H9 (cell line): ENCODE measurements around the gene CCDC92. TPM values are rescaled to one million over a fixed set of nuclear protein-coding genes. Genes with fewer than 3 reads are reported as not detected.

Experiments used
- DNase-seq: peaks from one replicate; pipeline ENCODE4 v3.0.0-alpha.2; 2017
- H2AFZ ChIP-seq: one replicate; pipeline ENCODE4 v1.6.1; 2013; ENCODE audit warnings: mild to moderate bottlenecking, low read length, control low read depth, moderate library complexity
- H2AK5ac ChIP-seq: 2 replicates; pipeline ENCODE4 v1.6.1; 2013; ENCODE audit warnings: low read length, control low read depth, mixed read lengths; ENCODE audit not compliant: insufficient read length
- H2BK120ac ChIP-seq: one replicate; pipeline ENCODE4 v1.6.1; 2013; ENCODE audit warnings: low read depth, mild to moderate bottlenecking, low read length, control low read depth, inconsistent platforms; ENCODE audit not compliant: poor library complexity, severe bottlenecking
- H2BK12ac ChIP-seq: 2 replicates; pipeline ENCODE4 v1.6.1; 2013; ENCODE audit warnings: low read length, control low read depth, mixed read lengths, low read depth; ENCODE audit not compliant: insufficient read length
- H2BK15ac ChIP-seq: 2 replicates; pipeline ENCODE4 v1.6.1; 2013; ENCODE audit warnings: low read depth, low read length, control low read depth
- H2BK20ac ChIP-seq: one replicate; pipeline ENCODE4 v1.6.1; 2013; ENCODE audit warnings: low read depth, mild to moderate bottlenecking, low read length, control low read depth, inconsistent platforms; ENCODE audit not compliant: poor library complexity, severe bottlenecking
- H2BK5ac ChIP-seq: 2 replicates; pipeline ENCODE4 v1.6.1; 2013; ENCODE audit warnings: low read length, control low read depth, mixed read lengths; ENCODE audit not compliant: insufficient read length
- H3K14ac ChIP-seq: 2 replicates; pipeline ENCODE4 v1.6.1; 2013; ENCODE audit warnings: low read length, control low read depth; ENCODE audit not compliant: insufficient read depth
- H3K18ac ChIP-seq: 2 replicates; pipeline ENCODE4 v1.6.1; 2013; ENCODE audit warnings: low read depth, mild to moderate bottlenecking, mixed read lengths, low read length, control low read depth; ENCODE audit not compliant: insufficient read length
- H3K23ac ChIP-seq: 2 replicates; pipeline ENCODE4 v1.6.1; 2013; ENCODE audit warnings: low read length, control low read depth, mixed read lengths, low read depth; ENCODE audit not compliant: insufficient read length
- H3K23me2 ChIP-seq: 2 replicates; pipeline ENCODE4 v1.6.1; 2013; ENCODE audit warnings: low read depth, mild to moderate bottlenecking, mixed read lengths, low read length, control low read depth; ENCODE audit not compliant: insufficient read length, poor library complexity, severe bottlenecking
- H3K27ac ChIP-seq: 2 replicates; pipeline ENCODE4 v1.5.1; 2013; ENCODE audit warnings: low read length, control low read depth, mixed read lengths, low read depth; ENCODE audit not compliant: insufficient read length
- H3K27me3 ChIP-seq: 2 replicates; pipeline ENCODE4 v1.6.1; 2013; ENCODE audit warnings: low read length, control low read depth, inconsistent platforms; ENCODE audit not compliant: insufficient read depth
- H3K4ac ChIP-seq: 2 replicates; pipeline ENCODE4 v1.6.1; 2013; ENCODE audit warnings: low read depth, mild to moderate bottlenecking, control low read depth, inconsistent platforms, low read length, moderate library complexity
- H3K4me1 ChIP-seq: 2 replicates; pipeline ENCODE4 v1.6.1; 2013; ENCODE audit warnings: low read length, control low read depth, inconsistent platforms; ENCODE audit not compliant: insufficient read depth
- H3K4me2 ChIP-seq: 2 replicates; pipeline ENCODE4 v1.6.1; 2013; ENCODE audit warnings: low read length, control low read depth, mixed read lengths; ENCODE audit not compliant: insufficient read length, insufficient read depth
- H3K56ac ChIP-seq: 2 replicates; pipeline ENCODE4 v1.6.1; 2013; ENCODE audit warnings: low read depth, mild to moderate bottlenecking, mixed read lengths, low read length, control low read depth; ENCODE audit not compliant: insufficient read length
- H3K79me1 ChIP-seq: 2 replicates; pipeline ENCODE4 v1.6.1; 2013; ENCODE audit warnings: low read depth, mild to moderate bottlenecking, moderate library complexity, low read length, control low read depth, inconsistent platforms; ENCODE audit not compliant: insufficient read depth, poor library complexity, severe bottlenecking
- H3K79me2 ChIP-seq: 2 replicates; pipeline ENCODE4 v1.6.1; 2013; ENCODE audit warnings: low read length, control low read depth, inconsistent platforms; ENCODE audit not compliant: insufficient read depth
- H3K9ac ChIP-seq: 2 replicates; pipeline ENCODE4 v1.6.1; 2013; ENCODE audit warnings: low read length, control low read depth, mixed read lengths; ENCODE audit not compliant: insufficient read length; ENCODE audit errors: extremely low read depth
- H3K9me3 ChIP-seq: one replicate; pipeline ENCODE4 v1.6.1; 2013; ENCODE audit warnings: low read depth, low read length, inconsistent platforms; ENCODE audit not compliant: control insufficient read depth
- H3T11ph ChIP-seq: one replicate; pipeline ENCODE4 v1.6.1; 2013; ENCODE audit warnings: mild to moderate bottlenecking, low read length, control low read depth, inconsistent platforms
- H4K20me1 ChIP-seq: one replicate; pipeline ENCODE4 v1.6.1; 2013; ENCODE audit not compliant: control insufficient read depth, insufficient read length, insufficient read depth
- H4K5ac ChIP-seq: 2 replicates; pipeline ENCODE4 v1.6.1; 2013; ENCODE audit warnings: low read depth, mild to moderate bottlenecking, mixed read lengths, low read length, control low read depth; ENCODE audit not compliant: insufficient read length
- H4K8ac ChIP-seq: replicated peaks from 2 replicates; pipeline ENCODE4 v1.6.1; 2013; ENCODE audit warnings: low read length, control low read depth, mixed read lengths, low read depth; ENCODE audit not compliant: insufficient read length
- H4K91ac ChIP-seq: 2 replicates; pipeline ENCODE4 v1.6.1; 2013; ENCODE audit warnings: low read depth, mild to moderate bottlenecking, moderate library complexity, mixed read lengths, low read length, control low read depth; ENCODE audit not compliant: insufficient read length
- H3K27ac Mint-ChIP-seq, 3 experiments: 2 replicates in 2 of 3; 3 replicates in 1 of 3; pipeline ENCODE4 v1.8.0; 2020 to 2021; ENCODE audit warnings: mixed read lengths in 3 of 3, mild to moderate bottlenecking in 1 of 3, moderate library complexity in 1 of 3
- H3K27me3 Mint-ChIP-seq: 2 replicates; pipeline ENCODE4 v1.8.0; 2021; ENCODE audit warnings: low read depth, mild to moderate bottlenecking, moderate library complexity, mixed read lengths
- H3K36me3 Mint-ChIP-seq, 3 experiments: 2 replicates in 2 of 3; 3 replicates in 1 of 3; pipeline ENCODE4 v1.8.0; 2020 to 2021; ENCODE audit warnings: low read depth in 3 of 3, mixed read lengths in 3 of 3; ENCODE audit not compliant: insufficient read depth in 1 of 3
- H3K4me1 Mint-ChIP-seq, 2 experiments: 2 replicates each; pipeline ENCODE4 v1.8.0; 2020; ENCODE audit warnings: mixed read lengths in 2 of 2
- H3K4me3 Mint-ChIP-seq, 2 experiments: 2 replicates in 1 of 2; 3 replicates in 1 of 2; pipeline ENCODE4 v1.8.0; 2020 to 2021; ENCODE audit warnings: mild to moderate bottlenecking in 2 of 2, mixed read lengths in 2 of 2, moderate library complexity in 1 of 2
- H3K9me3 Mint-ChIP-seq, 2 experiments: 2 replicates in 1 of 2; 3 replicates in 1 of 2; pipeline ENCODE4 v1.8.0; 2020; ENCODE audit warnings: mild to moderate bottlenecking in 2 of 2, mixed read lengths in 2 of 2, moderate library complexity in 1 of 2
- WGBS: extraction: QIAGEN DNeasy Blood & Tissue Kit; methylation state at CpG from one replicate; pipeline ENCODE4 v1.1.7; 2013; ENCODE audit warnings: missing lambda C conversion rate, low lambda C conversion rate, mixed read lengths; ENCODE audit not compliant: insufficient read length; ENCODE audit errors: extremely low coverage; 5-methylcytosine and 5-hydroxymethylcytosine counted together
- total RNA-seq: library from RNA; stranded (reverse); gene quantifications from 2 replicates; pipeline ENCODE4 v1.2.1, GENCODE V29; 2021
- TF ChIP-seq, protein P1 (sequence below): fragments of 200-600 bp; sonication (generic); conservative IDR thresholded peaks from 3 replicates; pipeline ENCODE4 v1.8.0; 2021; ENCODE audit warnings: antibody characterized with exemption, mild to moderate bottlenecking

CCDC92 gene
- total RNA-seq, 1 experiment from 2014 or later: 1.3 TPM

DNA sequence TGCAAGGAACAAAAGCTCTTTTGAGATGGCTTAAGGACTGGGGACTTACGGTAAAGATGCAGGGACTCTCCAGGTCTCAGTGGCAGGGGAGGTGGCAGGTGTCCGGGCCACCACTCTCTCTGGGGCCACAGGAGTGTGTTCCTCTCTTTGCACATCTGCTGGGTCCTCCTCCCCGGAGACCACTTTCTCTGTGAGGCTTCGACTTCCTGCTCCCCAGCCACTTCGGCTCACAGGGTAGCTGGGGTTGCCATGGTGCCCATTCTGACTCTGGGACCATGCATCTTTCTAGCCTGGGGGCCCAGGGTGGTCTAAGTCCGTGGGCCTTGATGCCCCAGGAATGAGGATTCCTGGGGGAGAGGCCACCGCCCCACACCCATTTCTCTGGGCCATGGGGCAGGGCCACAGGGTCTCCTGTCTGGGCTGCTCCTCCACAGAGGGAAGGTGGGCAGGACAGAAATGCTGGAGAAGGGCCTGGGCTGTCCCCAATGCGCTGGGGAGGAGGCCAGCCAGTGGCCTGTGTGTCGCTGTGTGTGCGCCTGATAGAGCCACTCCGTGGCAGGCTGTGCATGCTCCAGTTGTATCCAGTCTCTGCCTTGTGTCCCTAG lies 38.5 kb downstream of the CCDC92 start:
- Histone ChIP-seq H3K4me1 (no peaks in the 10 kb centered on the region), H3K23me2 (no peaks in the 10 kb centered on the region), H3K9me3 (no peaks in the 10 kb centered on the region), H3K27ac (no peak overlapping the region), H3K23ac (no peak overlapping the region), H3K9ac (no peak overlapping the region), H2BK120ac (no peak overlapping the region), H3K79me2 (no peaks in the 10 kb centered on the region), H2BK15ac (no peak overlapping the region), H3K4me2 (no peak overlapping the region), H4K5ac (no peak overlapping the region), H2BK5ac (no peak overlapping the region), H4K20me1 (no peaks in the 10 kb centered on the region), H3T11ph (no peak overlapping the region), H3K79me1 (no peaks in the 10 kb centered on the region), H2AK5ac (no peak overlapping the region), H3K56ac (no peak overlapping the region), H2BK12ac (no peak overlapping the region), H4K91ac (no peak overlapping the region), H3K18ac (no peak overlapping the region), H4K8ac (no peak overlapping the region), H2BK20ac (no peak overlapping the region), H3K14ac (no peak overlapping the region), H2AFZ (no peak overlapping the region), H3K27me3 (no peaks in the 10 kb centered on the region; the same call in 1 of the 2 replicates), H3K4ac (no peak overlapping the region)
- Mint-ChIP-seq H3K27me3 (peaks cover 97% of the 10 kb centered on the region), H3K9me3 (no peaks in the 10 kb centered on the region), H3K4me3 (no peak overlapping the region), H3K4me1 (peaks cover 0 to 4% of the 10 kb centered on the region in 2 experiments; a peak in 2 of 4 replicates), H3K36me3 (no peaks in the 10 kb centered on the region), H3K27ac (peak overlapping the region in 1 of 3 experiments; percentile 36; a peak in 1 of 7 replicates)
- no peak for DNase-seq
- TF ChIP-seq, protein P1, sequence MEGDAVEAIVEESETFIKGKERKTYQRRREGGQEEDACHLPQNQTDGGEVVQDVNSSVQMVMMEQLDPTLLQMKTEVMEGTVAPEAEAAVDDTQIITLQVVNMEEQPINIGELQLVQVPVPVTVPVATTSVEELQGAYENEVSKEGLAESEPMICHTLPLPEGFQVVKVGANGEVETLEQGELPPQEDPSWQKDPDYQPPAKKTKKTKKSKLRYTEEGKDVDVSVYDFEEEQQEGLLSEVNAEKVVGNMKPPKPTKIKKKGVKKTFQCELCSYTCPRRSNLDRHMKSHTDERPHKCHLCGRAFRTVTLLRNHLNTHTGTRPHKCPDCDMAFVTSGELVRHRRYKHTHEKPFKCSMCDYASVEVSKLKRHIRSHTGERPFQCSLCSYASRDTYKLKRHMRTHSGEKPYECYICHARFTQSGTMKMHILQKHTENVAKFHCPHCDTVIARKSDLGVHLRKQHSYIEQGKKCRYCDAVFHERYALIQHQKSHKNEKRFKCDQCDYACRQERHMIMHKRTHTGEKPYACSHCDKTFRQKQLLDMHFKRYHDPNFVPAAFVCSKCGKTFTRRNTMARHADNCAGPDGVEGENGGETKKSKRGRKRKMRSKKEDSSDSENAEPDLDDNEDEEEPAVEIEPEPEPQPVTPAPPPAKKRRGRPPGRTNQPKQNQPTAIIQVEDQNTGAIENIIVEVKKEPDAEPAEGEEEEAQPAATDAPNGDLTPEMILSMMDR: no peak
- WGBS: no CpG with 5 or more reads among the region's 11 CpGs
